ENCODE results near the gene RIPK4.
"Not testable (repeated sequence)": the region's sequence is repeated elsewhere in the genome, so short reads cannot be mapped to it uniquely, and the experiment has no call there.

The RIPK4 gene

GRCh38 chr21:41714299-41714865 is 52.5 kb downstream of the RIPK4 start:
- not testable (repeated sequence) for DNase-seq (ENCODE audit: low read depth)

- DNase-seq (ENCODE audit: low read depth): no peak
These were observed 53.2 kb downstream of the RIPK4 start for GRCh38 chr21:41713495-41714281.

GRCh38 chr21:41712730-41713129 is 54.1 kb downstream of the RIPK4 start:
- no peak for DNase-seq (ENCODE audit: low read depth)

GRCh38 chr21:41712201-41712600 is 54.7 kb downstream of the RIPK4 start:
- no peak for DNase-seq (ENCODE audit: low read depth)

GRCh38 chr21:41711416-41712007 is 55.3 kb downstream of the RIPK4 start:
- no peak for DNase-seq (ENCODE audit: low read depth)

GRCh38 chr21:41710823-41711160 is 56.1 kb downstream of the RIPK4 start:
- no peak for DNase-seq (ENCODE audit: low read depth)

GRCh38 chr21:41709965-41710822 is 56.7 kb downstream of the RIPK4 start:
- no peak for DNase-seq (ENCODE audit: low read depth)

GRCh38 chr21:41709166-41709565 is 57.7 kb downstream of the RIPK4 start:
- DNase-seq (ENCODE audit: low read depth): no peak

- no peak for DNase-seq (ENCODE audit: low read depth)
These were observed 58.9 kb downstream of the RIPK4 start for GRCh38 chr21:41707960-41708330.

- no peak for DNase-seq (ENCODE audit: low read depth)
These were observed 59.5 kb downstream of the RIPK4 start for GRCh38 chr21:41707231-41707959.

GRCh38 chr21:41706678-41707077 is 60.2 kb downstream of the RIPK4 start:
- no peak for DNase-seq (ENCODE audit: low read depth)

- no peak for DNase-seq (ENCODE audit: low read depth)
These were observed 60.6 kb downstream of the RIPK4 start for GRCh38 chr21:41706263-41706639.

- no peak for DNase-seq (ENCODE audit: low read depth)
These were observed 61.1 kb downstream of the RIPK4 start for GRCh38 chr21:41705546-41706262.

- no peak for DNase-seq (ENCODE audit: low read depth)
These were observed 62.9 kb downstream of the RIPK4 start for GRCh38 chr21:41703857-41704501.

GRCh38 chr21:41701749-41702148 is 65.1 kb downstream of the RIPK4 start:
- no peak for DNase-seq (ENCODE audit: low read depth)

- DNase-seq (ENCODE audit: low read depth): no peak
These were observed 67.5 kb downstream of the RIPK4 start for GRCh38 chr21:41699311-41699710.

- no peak for DNase-seq (ENCODE audit: low read depth)
These were observed 68.8 kb downstream of the RIPK4 start for GRCh38 chr21:41698071-41698470.

- no peak for DNase-seq (ENCODE audit: low read depth)
These were observed 71.3 kb downstream of the RIPK4 start for GRCh38 chr21:41695513-41695912.

- DNase-seq (ENCODE audit: low read depth): not testable (repeated sequence)
These were observed 72.8 kb downstream of the RIPK4 start for GRCh38 chr21:41694042-41694441.

GRCh38 chr21:41692185-41692565 is 74.7 kb downstream of the RIPK4 start:
- DNase-seq (ENCODE audit: low read depth): no peak

All from activated T-cell treated with anti-CD3 and anti-CD28 coated beads for 24 hours (primary cell).